Activated CD4-positive, alpha-beta T cell treated with anti-CD3 and anti-CD28 coated beads for 24 hours (primary cell): ENCODE data around the gene BCL2L14.
"Not testable (repeated sequence)": the region's sequence is repeated elsewhere in the genome, so short reads cannot be mapped to it uniquely, and the experiment has no call there.

Experiments
- DNase-seq, 2 donors: peaks; one replicate each; pipeline ENCODE4 v3.0.0-alpha.2; 2020; ENCODE audit warnings: low read depth in 2 of 2

BCL2L14 gene

DNA sequence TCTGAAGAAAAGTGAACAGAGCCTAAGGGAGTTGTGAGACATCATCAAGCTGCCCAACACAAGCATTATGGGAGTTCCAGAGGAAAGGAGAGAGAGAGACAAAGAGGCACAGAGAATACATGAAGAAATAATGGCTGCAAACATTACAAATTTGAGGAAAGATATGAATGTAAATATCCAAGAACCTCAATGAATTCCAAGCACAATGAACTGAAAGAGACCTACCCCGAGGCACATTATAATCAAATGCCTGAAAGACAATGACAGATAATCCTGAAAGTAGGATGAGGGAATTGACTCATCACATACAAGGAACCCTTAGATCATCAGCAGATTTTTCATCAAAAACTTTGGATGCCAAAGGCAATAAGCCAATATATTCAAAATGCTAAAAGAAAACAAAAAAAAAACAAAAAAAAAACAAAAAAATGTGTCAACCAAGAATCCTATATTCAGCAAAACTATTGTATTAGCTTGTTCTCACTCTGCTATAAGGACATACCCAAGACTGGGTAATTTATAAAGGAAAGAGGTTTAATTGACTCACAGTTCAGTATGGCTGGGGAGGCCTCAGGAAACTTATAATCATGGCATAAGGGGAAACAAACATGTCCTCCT, 37.8 kb downstream of the BCL2L14 start:
- no peak for DNase-seq

DNA sequence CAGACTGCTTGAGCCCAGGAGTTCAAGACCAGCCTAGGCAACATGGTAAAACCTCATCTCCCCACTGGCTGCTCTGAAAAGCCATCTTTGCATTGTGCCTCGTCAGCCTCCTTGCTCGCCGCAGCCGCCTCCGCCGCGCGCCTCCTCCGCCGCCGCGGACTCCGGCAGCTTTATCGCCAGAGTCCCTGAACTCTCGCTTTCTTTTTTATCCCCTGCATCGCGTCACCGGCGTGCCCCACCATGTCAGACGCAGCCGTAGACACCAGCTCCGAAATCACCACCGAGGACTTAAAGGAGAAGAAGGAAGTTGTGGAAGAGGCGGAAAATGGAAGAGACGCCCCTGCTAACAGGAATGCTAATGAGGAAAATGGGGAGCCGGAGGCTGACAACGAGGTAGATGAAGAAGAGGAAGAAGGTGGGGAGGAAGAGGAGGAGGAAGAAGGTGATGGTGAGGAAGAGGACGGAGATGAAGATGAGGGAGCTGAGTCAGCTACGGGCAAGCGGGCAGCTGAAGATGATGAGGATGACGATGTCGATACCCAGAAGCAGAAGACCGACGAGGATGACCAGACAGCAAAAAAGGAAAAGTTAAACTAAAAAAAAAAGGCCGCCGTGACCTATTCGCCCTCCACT, 40.3 kb downstream of the BCL2L14 start:
- DNase-seq: peak in 1 of 2 donors; percentile 14

DNA sequence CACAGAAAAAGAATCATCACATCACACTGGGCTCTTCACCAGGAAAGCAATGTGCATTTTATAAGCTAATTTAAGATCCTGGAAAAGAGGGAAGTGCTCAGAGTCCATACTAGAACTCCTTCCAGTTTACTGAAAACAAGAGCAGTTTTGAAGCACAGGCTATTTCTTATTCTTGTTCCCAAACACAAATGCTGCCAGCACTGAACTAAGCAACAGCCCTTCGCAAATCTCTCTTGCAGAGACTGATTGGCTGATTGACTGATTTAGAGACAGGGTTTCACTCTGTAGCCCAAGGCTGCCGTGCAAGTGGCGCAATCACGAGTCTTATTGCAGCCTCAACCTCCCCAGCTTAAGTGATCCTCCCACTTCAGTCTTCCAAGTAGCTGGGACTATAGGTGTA, 44.8 kb downstream of the BCL2L14 start:
- no peak for DNase-seq

DNA sequence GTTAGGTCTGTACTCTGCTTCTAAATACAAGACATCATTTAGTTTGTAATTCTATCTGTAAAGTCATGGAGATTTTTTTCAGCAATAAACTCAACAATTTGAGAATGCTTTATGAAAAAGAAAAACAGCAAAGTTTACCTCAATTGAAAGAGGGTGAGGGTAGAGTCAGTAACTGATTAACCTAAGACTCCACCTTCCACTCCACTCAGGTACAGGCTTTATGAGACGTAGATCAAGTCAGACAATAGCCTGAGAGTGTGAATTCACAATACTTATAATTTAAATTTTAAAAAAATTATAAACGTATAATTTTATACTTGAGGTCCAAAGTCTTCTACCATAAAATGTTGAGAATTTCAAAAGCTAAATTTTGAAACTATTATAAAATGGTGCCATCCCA, 45.9 kb downstream of the BCL2L14 start:
- no peak for DNase-seq

DNA sequence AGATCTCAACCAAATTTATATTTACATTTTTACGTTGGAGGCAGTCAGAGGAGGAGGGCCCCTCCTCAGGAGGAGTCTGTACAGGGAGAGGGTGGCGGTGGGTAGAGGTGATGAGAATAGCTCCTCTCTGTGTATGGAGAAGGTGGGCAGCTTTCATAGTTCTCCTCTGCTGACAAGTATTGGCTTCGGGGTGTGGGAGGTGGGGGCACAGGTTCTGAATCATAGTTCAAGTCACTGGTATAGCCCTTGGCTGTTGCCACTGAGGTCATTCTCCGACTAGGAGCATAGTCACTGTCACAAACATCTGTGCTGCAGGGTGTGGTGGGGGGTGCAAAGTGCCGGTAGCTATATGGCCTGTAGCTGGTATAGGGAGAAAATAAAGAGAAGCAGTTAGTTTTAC, 50.3 kb downstream of the BCL2L14 start:
- DNase-seq: no peak

DNA sequence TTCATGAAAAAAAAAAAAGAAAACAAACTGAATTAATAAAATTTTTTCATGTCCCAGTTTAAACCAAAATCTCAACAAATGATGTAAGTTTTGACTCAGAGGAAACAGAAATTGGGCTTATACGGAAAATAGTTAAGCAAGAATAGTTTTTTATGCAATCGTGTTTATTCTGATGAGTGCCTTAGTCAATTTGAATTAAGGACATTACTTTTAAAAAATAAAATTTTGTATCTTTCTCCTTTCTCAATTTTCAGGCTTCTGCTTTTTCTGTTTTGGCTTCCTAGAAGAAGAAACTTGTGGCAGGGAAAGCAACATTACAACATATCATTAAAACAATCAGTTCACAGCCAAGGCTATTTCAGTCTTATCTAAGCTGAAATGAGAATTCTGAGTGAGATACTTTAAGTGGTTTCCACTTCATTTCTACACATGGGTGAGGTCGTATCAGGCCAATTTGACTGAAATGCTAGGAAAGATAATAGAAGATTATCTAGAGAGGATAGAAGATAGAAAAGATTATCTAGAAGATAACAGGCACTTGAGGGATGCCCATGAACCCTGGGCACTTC, 52.4 kb downstream of the BCL2L14 start:
- DNase-seq: no peak

DNA sequence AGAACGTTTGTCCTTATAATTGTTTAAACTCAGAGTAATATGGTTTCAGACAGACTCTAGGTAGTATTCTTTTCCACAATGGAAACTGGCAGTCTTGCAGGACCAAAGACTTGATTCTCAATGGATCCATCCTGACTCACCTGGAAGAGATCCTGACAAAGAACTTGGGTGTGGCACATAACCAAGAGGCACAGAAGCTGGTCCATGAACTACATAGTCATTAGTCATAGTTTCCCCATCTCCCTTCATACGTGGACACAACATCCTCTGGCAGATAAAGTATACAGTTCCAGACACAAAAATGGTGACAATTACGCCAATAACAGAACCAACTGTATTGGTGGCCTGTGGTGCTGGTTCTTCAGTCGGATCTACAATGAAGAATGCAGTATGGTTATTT, 55.8 kb downstream of the BCL2L14 start:
- no peak for DNase-seq

DNA sequence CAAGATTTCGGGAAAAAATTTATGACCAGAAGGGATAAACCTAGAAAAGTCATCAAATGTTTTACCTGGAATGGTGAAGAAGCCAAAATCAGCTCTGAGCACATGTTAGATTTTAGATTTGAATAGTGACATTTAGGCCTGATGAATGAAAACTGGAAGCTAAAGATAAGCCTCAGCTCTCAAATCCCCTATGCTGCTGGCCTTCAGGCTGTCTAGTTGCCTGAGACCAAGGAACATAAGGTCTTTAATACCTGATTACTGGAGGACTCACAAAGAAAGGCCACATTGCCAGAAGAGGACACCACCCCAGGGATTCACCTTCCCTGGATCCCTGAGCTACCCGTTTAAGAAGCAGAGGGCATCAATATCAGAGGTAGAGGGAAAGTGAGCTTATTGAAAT, 56.6 kb downstream of the BCL2L14 start:
- DNase-seq: no peak

DNA sequence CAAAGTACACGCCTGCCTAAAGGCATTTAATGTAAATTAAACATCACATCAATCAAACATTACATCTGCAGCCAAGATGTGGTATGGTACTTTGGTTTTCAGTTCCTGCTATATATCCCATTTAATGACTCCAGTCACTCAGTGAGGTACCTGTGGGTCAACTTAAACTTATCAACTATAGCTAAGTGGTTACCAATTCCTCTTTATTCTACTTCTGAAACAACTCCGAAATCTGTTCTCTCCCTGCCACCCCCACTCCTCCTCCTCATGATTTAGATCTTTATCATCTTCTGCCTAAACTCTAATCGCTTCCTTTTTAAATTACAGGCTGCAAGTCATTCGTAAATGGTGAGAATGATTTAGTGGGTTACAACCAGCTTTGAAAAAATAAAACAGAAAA, 57.9 kb downstream of the BCL2L14 start:
- DNase-seq: no peak

DNA sequence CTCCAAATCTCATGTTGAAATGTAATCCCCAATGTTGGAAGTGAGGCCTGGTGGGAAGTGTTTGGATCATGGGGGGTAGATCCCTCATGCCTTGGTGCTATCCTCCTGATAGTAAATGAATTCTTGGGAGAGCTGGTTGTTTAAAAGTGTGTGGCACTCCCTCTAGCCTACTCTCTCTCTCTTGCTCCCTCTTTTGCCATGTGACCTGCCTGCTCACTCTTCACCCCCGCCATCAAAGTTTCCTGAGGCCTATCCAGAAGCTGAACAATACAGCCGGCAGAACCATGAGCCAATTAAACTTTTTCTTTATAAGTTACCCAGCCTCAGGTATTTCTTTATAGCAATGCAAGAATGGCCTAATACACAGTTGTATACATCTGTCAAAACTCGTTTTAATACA, 62.5 kb downstream of the BCL2L14 start:
- no peak for DNase-seq

DNA sequence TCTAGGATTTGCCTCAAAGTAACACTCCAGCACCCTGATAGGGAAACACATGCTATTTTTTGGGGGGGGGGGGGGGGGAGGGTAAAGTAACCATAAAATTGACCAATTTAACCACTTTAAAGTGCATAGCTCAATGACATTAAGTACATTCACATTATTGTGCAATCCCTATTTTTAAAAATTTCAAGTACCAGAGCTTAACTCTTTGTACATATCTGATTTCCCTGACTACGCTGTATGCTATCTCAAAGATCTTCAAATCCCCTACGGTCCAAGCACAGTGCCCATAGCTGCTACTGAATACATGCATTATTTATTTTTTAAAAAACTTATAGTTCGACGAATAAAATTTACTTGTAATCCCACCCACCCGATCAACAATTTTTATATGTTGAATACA, 63.0 kb downstream of the BCL2L14 start:
- DNase-seq: no peak

DNA sequence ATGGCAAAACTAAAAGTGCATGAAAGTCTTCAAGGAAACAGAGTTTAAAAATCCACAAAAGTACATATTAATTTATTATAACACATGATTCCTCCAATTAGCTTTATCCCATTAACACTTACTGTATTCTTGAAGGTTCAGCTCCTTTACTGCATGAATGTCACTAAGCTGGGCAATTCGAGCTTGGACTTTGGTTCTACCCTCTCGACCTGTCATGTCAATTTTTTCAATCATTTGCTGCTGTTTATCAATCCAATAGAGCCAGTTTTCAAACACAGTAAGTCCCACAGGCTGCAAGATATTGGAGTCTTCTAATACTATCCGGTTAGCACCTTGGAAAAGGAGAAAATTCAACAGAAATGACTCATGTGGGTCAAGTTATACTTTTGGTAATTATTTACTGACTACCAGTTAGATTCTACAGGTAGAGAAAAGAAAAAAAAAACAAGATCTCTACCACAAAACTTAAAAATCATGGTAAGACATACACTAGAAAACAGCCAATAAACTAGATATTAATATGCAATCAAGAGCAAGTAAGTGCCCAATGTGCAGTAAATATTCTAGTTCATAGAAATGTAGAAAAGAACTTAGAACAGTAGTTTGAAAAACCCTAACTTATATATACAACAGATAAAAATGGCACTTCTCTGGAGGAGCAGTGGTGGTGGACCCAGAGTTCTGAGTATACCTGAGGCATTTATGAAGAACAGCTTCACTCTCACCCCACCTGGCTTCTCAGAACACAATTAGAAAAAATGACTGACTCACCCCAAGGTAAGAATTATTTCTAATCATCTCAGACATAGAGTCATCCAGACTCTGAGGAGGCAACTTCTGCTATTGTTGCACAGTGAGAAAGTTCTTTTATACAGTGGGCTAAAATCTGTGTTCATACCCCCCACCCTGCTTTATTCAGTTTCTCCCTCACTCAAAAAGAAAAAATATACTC, 67.7 kb downstream of the BCL2L14 start:
- DNase-seq: no peak

DNA sequence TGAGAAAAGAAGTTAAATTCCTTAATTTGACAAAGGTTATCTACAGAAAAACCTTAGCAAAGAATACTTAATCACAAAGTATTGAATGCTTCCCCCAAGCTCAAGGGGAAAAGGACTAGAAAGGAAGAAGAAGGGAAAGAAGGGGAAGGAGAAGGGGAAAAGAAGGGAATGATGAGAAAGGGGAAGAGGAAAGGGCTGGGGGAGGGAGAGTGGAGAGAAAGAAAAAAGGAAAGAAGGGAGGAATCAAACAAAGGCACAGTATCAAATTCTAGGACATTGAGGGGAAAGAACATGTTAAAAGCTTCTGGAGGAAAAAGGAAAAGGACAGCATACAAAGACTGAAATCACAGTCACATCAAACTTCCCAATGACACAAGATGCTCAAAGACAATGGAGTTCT, 70.3 kb downstream of the BCL2L14 start:
- DNase-seq: no peak

DNA sequence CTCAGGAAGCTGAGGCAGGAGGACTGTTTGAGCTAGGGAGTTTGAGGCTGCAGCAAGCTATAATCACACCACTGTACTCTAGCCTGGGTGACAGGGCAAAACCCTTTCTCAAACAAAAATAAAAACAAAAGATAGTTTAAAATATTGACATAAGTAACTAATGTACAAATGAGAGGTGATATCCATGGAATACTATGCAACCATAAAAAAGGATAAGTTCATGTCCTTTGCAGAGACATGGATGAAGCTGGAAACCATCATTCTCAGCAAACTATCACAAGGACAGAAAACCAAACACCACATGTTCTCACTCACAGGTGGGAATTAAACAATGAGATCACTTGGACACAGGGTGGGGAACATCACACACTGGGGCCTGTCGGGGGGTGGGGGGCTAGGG, 73.8 kb downstream of the BCL2L14 start:
- DNase-seq: not testable (repeated sequence)

DNA sequence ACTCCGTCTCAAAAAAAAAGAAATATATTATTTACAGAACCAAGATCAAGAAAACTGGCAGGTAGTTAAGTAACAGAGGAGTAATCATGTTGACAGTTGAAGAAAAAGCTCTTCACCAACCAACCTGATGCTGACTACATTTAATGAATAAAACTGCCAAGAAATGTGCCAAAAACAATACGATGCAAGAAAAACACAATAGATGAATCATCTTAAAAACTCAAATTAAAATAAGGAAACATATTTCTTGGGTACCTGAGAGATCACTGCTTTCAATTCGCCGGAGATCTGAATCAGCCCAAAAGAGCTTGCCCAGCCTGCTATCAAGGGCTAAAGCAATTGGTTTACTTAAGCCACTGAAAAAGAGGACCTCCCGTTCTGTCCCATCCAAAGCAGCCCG, 76.4 kb downstream of the BCL2L14 start:
- no peak for DNase-seq
